CD14-positive monocyte (primary cell): ENCODE data around the gene SLC24A3. TPM values are rescaled to one million over a fixed set of nuclear protein-coding genes. Genes with fewer than 3 reads are reported as not detected.

Source experiments
- DNase-seq, 3 donors: peaks; one replicate each; pipeline ENCODE4 v3.0.0-alpha.2; 2011 to 2022
- H2AFZ ChIP-seq: 2 replicates; pipeline ENCODE4 v1.6.0; 2012; ENCODE audit warnings: mild to moderate bottlenecking, low read depth, low read length, inconsistent platforms; ENCODE audit not compliant: insufficient read depth, poor library complexity, severe bottlenecking
- H3K27ac ChIP-seq, 2 donors: 1 replicate in 1 of 2; 2 replicates in 1 of 2; pipeline ENCODE4 v1.5.1; 2012 to 2013; ENCODE audit warnings: low read length in 2 of 2, control low read depth in 1 of 2, inconsistent platforms in 1 of 2, low read depth in 1 of 2, mild to moderate bottlenecking in 1 of 2
- H3K27me3 ChIP-seq, 2 donors: one replicate each; pipeline versions ENCODE4 v1.6.0 to v1.6.1; 2011 to 2013; ENCODE audit warnings: low read length in 2 of 2; ENCODE audit not compliant: control insufficient read depth in 2 of 2, insufficient read depth in 2 of 2
- H3K36me3 ChIP-seq, 2 donors: replicated peaks in 1 of 2; 1 replicate in 1 of 2; 2 replicates in 1 of 2; pipeline versions ENCODE4 v1.5.1 to v1.6.1; 2012 to 2013; ENCODE audit warnings: low read length in 2 of 2, control low read depth in 1 of 2, inconsistent platforms in 1 of 2, mild to moderate bottlenecking in 1 of 2; ENCODE audit not compliant: insufficient read depth in 2 of 2, control insufficient read depth in 1 of 2
- H3K4me1 ChIP-seq, 2 donors: 1 replicate in 1 of 2; 2 replicates in 1 of 2; pipeline versions ENCODE4 v1.5.1 to v1.6.1; 2012 to 2013; ENCODE audit warnings: low read length in 2 of 2, control low read depth in 1 of 2, inconsistent platforms in 1 of 2, mild to moderate bottlenecking in 1 of 2, moderate library complexity in 1 of 2; ENCODE audit not compliant: insufficient read depth in 2 of 2, control insufficient read depth in 1 of 2
- H3K4me2 ChIP-seq: replicated peaks from 2 replicates; pipeline ENCODE3; 2012; ENCODE audit warnings: low read length, moderate library complexity, mild to moderate bottlenecking; ENCODE audit not compliant: poor library complexity, severe bottlenecking; ENCODE audit errors: extremely low read depth
- H3K4me3 ChIP-seq, 3 experiments: fragments of 200-600 bp in 1 of 3; sonication (generic) in 1 of 3; replicated peaks in 1 of 3; 1 replicate in 2 of 3; 2 replicates in 1 of 3; pipeline ENCODE4 v1.5.1; 2011 to 2013; ENCODE audit warnings: low read length in 3 of 3, mild to moderate bottlenecking in 3 of 3, control low read depth in 2 of 3, low read depth in 2 of 3, inconsistent platforms in 1 of 3, moderate library complexity in 1 of 3
- H3K79me2 ChIP-seq: 2 replicates; pipeline ENCODE4 v1.6.0; 2012; ENCODE audit warnings: mild to moderate bottlenecking, control low read depth, inconsistent platforms, low read length, moderate library complexity; ENCODE audit not compliant: insufficient read depth
- H3K9ac ChIP-seq: 2 replicates; pipeline ENCODE4 v1.6.0; 2017; ENCODE audit warnings: low read length, mild to moderate bottlenecking; ENCODE audit not compliant: insufficient read depth, poor library complexity, severe bottlenecking
- H3K9me3 ChIP-seq, 2 donors: replicated peaks in 1 of 2; 1 replicate in 1 of 2; 2 replicates in 1 of 2; pipeline versions ENCODE4 v1.5.1 to v1.6.1; 2012 to 2013; ENCODE audit warnings: low read length in 2 of 2, control low read depth in 1 of 2; ENCODE audit not compliant: control insufficient read depth in 1 of 2, insufficient read depth in 1 of 2
- H4K20me1 ChIP-seq: 2 replicates; pipeline ENCODE4 v1.6.0; 2012; ENCODE audit warnings: mild to moderate bottlenecking, low read length, control low read depth, moderate library complexity; ENCODE audit not compliant: insufficient read depth
- H3K27ac Mint-ChIP-seq, 7 donors: one replicate each; pipeline ENCODE4 v1.8.0; 2020; ENCODE audit warnings: mild to moderate bottlenecking in 7 of 7, mixed read lengths in 7 of 7, moderate library complexity in 6 of 7, inconsistent platforms in 2 of 7
- H3K27me3 Mint-ChIP-seq, 3 donors: one replicate each; pipeline ENCODE4 v1.8.0; 2021 to 2022; ENCODE audit warnings: low read depth in 3 of 3, mild to moderate bottlenecking in 3 of 3, mixed read lengths in 3 of 3, moderate library complexity in 3 of 3, inconsistent platforms in 1 of 3
- H3K36me3 Mint-ChIP-seq, 2 donors: one replicate each; pipeline ENCODE4 v1.8.0; 2020; ENCODE audit warnings: mixed read lengths in 2 of 2, inconsistent platforms in 1 of 2, mild to moderate bottlenecking in 1 of 2
- H3K4me1 Mint-ChIP-seq: one replicate; pipeline ENCODE4 v1.8.0; 2020; ENCODE audit warnings: mild to moderate bottlenecking, mixed read lengths
- H3K4me3 Mint-ChIP-seq, 2 donors: one replicate each; pipeline ENCODE4 v1.8.0; 2020; ENCODE audit warnings: mild to moderate bottlenecking in 2 of 2, mixed read lengths in 2 of 2, moderate library complexity in 1 of 2
- H3K9me3 Mint-ChIP-seq, 7 donors: one replicate each; pipeline ENCODE4 v1.8.0; 2020 to 2022; ENCODE audit warnings: mixed read lengths in 7 of 7, mild to moderate bottlenecking in 6 of 7, moderate library complexity in 6 of 7, inconsistent platforms in 2 of 7
- CTCF ChIP-seq: fragments of 200-600 bp; IDR thresholded peaks from one replicate; pipeline ENCODE4 v1.8.0; 2022; ENCODE audit warnings: antibody characterized with exemption, mild to moderate bottlenecking
- WGBS: methylation state at CpG from one replicate; pipeline ENCODE4 v1.1.5; 2013; ENCODE audit warnings: missing lambda C conversion rate; ENCODE audit not compliant: insufficient coverage; 5-methylcytosine and 5-hydroxymethylcytosine counted together
- intact Hi-C, 2 donors: fragments of 100-400 bp; cut with micrococcal nuclease; formaldehyde crosslinking; loops; one replicate each; pipeline versions ENCODE4 v1.15.0 to v1.15.1; 2023
- polyA plus RNA-seq, 3 donors: library from polyadenylated mRNA; depleted of rRNA in 1 of 3; unstranded in 2 of 3; stranded (reverse) in 1 of 3; fragments of 300-500 nt in 2 of 3; fragments of >200 nt in 1 of 3; fragmentation: Illumina TruSeq in 2 of 3; gene quantifications; 1 replicate in 2 of 3; 2 replicates in 1 of 3; pipeline ENCODE4 v1.2.3, GENCODE V29; 2012 to 2021

The SLC24A3 gene
- polyA plus RNA-seq, 3 donors: 0.04 to 0.08 TPM; not detected in 1

DNA sequence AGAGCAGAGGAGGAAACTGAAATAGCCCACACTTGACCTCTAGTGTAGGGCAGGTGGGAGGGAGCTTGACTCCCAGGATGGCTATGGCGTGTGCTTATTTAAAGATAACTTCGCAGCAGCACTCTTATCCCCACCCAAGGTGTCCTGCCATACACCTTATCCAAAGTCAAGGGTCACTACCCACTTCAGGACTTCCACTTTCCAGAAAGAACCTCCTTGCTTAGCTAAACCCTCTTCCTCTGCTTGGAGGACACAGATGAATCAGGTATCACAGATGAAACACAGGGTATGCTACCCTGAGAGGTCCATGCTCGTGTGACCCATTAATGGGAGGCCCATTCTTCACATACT lies 547.9 kb downstream of the SLC24A3 start:
- Histone ChIP-seq H3K79me2 (peaks cover 30% of the 10 kb centered on the region), H3K4me2 (peak overlapping the region; percentile 98), H3K4me3 (peak overlapping the region in 1 of 3 experiments; percentile 44), H3K9ac (no peak overlapping the region), H3K27me3 (no peaks in the 10 kb centered on the region), H4K20me1 (peaks cover 16% of the 10 kb centered on the region), H3K36me3 (peaks cover 0 to 7% of the 10 kb centered on the region in 2 donors), H3K9me3 (no peaks in the 10 kb centered on the region), H3K27ac (peak overlapping the region; percentile 94 to 97), H3K4me1 (peaks cover 35 to 39% of the 10 kb centered on the region in 2 donors), H2AFZ (no peak overlapping the region)
- Mint-ChIP-seq H3K36me3 (peaks cover 17 to 32% of the 10 kb centered on the region in 2 donors), H3K27ac (peak overlapping the region; percentile 89 to 98 (median 96)), H3K4me1 (peaks cover 37% of the 10 kb centered on the region), H3K9me3 (no peaks in the 10 kb centered on the region), H3K27me3 (peaks cover 0 to 5% (median 2%) of the 10 kb centered on the region in 3 donors), H3K4me3 (peak overlapping the region in 1 of 2 donors; percentile 98)
- 100% methylated on average over 1 of the region's 3 CpGs for WGBS
- no peak for TF ChIP-seq CTCF
- no peak for DNase-seq
- intact Hi-C loops: loop anchor here in 1 of 2 donors (5.0 kb wide), 1 partner anchor 33 kb away; no protein-coding TSS in a partner anchor

DNA sequence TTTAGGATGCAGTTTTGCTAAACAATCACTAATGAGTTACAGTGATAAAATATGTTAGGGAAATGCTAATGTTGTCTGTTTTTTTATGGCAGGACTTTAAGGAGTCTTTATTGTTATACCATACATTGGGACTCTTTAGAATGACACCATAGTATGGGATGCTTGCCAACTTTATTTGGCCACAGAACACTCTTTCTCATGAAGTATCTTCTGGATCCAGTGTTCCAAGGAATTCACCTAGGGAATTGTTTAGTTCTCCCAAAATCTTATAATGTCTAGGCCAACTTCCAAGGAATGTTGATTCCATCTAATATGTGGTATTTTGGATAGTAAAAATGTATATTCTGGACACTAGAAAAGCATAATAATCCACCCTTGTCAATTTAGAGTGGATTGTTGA lies 548.9 kb downstream of the SLC24A3 start:
- no peaks in the 10 kb centered on the region for H3K27me3 ChIP-seq
- no peak for DNase-seq
- H3K79me2 ChIP-seq: peaks cover 40% of the 10 kb centered on the region
- Mint-ChIP-seq H3K27me3 (peaks cover 0 to 5% (median under 1%) of the 10 kb centered on the region in 3 donors), H3K4me3 (no peak overlapping the region), H3K9me3 (no peaks in the 10 kb centered on the region), H3K27ac (peak overlapping the region in 1 of 7 donors; percentile 11), H3K36me3 (peaks cover 17 to 29% of the 10 kb centered on the region in 2 donors), H3K4me1 (peaks cover 37% of the 10 kb centered on the region)
- peaks cover 0 to 7% of the 10 kb centered on the region in 2 donors for H3K36me3 ChIP-seq
- TF ChIP-seq CTCF: no peak
- intact Hi-C loops: loop anchor here in 1 of 2 donors (5.0 kb wide), 1 partner anchor 34 kb away; no protein-coding TSS in a partner anchor
- no peak overlapping the region for H2AFZ ChIP-seq
- no peak overlapping the region for H3K4me3 ChIP-seq
- no peak overlapping the region for H3K27ac ChIP-seq
- peaks cover 24% of the 10 kb centered on the region for H4K20me1 ChIP-seq
- H3K9me3 ChIP-seq: no peaks in the 10 kb centered on the region
- H3K9ac ChIP-seq: no peak overlapping the region
- peaks cover 35 to 39% of the 10 kb centered on the region in 2 donors for H3K4me1 ChIP-seq
- H3K4me2 ChIP-seq: no peak overlapping the region
